Hepatocyte (in vitro differentiated cells): ENCODE data around the gene RAP1A.

ENCODE experiments used
- CTCF ChIP-seq: fragments of 200-600 bp; sonication (generic); IDR thresholded peaks from 2 replicates; pipeline ENCODE4 v1.5.1; 2016; ENCODE audit warnings: antibody characterized with exemption, mild to moderate bottlenecking; ENCODE audit not compliant: poor library complexity
- EZH2phosphoT487 ChIP-seq: fragments of 200-600 bp; sonication (generic); IDR thresholded peaks from one replicate; pipeline ENCODE4 v1.6.1; 2018; ENCODE audit warnings: antibody characterized with exemption, mild to moderate bottlenecking, low read depth, moderate library complexity; ENCODE audit not compliant: unreplicated experiment, severe bottlenecking

- TF ChIP-seq CTCF (no peak), EZH2phosphoT487 (no peak)
Observed at GRCh38 chr1:111571239-111571638, 48.4 kb upstream of the RAP1A start.
